PC-9 (cell line): ENCODE measurements around the gene AGTPBP1.

ENCODE experiments used
- EZH2 ChIP-seq: fragments of 200-600 bp; sonication (generic); IDR thresholded peaks from 2 replicates; pipeline ENCODE4 v1.8.0; 2017; ENCODE audit warnings: antibody characterized with exemption, low read depth
- TF ChIP-seq, protein P1 (sequence below): fragments of 200-600 bp; sonication (generic); conservative IDR thresholded peaks from 2 replicates; pipeline ENCODE4 v1.6.1; 2017; ENCODE audit warnings: mixed run types, antibody characterized with exemption, mild to moderate bottlenecking, moderate library complexity

- TF ChIP-seq, protein P1, sequence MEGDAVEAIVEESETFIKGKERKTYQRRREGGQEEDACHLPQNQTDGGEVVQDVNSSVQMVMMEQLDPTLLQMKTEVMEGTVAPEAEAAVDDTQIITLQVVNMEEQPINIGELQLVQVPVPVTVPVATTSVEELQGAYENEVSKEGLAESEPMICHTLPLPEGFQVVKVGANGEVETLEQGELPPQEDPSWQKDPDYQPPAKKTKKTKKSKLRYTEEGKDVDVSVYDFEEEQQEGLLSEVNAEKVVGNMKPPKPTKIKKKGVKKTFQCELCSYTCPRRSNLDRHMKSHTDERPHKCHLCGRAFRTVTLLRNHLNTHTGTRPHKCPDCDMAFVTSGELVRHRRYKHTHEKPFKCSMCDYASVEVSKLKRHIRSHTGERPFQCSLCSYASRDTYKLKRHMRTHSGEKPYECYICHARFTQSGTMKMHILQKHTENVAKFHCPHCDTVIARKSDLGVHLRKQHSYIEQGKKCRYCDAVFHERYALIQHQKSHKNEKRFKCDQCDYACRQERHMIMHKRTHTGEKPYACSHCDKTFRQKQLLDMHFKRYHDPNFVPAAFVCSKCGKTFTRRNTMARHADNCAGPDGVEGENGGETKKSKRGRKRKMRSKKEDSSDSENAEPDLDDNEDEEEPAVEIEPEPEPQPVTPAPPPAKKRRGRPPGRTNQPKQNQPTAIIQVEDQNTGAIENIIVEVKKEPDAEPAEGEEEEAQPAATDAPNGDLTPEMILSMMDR, result no peak
- no peak for TF ChIP-seq EZH2
These were observed 95.7 kb downstream of the AGTPBP1 start for GRCh38 chr9:85645909-85646627.
